ENCODE measurements around the gene CPPED1. TPM values are rescaled to one million over a fixed set of nuclear protein-coding genes. Genes with fewer than 3 reads are reported as not detected.

The CPPED1 gene
- total RNA-seq, 4 donors from 2014 or later: 13.3 to 32.6 (median 16.4) TPM

DNA sequence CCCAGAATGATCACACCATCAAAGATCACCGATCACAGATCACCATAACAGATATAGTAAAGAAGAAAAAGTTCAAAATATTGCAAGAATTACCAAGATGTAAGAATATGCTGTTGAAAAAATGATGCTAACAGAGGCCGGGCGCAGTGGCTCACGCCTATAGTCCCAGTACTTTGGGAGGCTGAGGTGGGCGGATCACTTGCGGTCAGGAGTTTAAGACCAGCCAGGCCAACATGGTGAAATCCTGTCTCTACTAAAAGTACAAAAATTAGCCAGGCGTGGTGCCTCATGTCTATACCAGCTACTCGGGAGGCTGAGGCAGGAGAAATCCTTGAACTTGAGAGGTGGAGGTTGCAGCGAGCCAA is 53.2 kb downstream of the CPPED1 start:
- TF ChIP-seq, protein P1, sequence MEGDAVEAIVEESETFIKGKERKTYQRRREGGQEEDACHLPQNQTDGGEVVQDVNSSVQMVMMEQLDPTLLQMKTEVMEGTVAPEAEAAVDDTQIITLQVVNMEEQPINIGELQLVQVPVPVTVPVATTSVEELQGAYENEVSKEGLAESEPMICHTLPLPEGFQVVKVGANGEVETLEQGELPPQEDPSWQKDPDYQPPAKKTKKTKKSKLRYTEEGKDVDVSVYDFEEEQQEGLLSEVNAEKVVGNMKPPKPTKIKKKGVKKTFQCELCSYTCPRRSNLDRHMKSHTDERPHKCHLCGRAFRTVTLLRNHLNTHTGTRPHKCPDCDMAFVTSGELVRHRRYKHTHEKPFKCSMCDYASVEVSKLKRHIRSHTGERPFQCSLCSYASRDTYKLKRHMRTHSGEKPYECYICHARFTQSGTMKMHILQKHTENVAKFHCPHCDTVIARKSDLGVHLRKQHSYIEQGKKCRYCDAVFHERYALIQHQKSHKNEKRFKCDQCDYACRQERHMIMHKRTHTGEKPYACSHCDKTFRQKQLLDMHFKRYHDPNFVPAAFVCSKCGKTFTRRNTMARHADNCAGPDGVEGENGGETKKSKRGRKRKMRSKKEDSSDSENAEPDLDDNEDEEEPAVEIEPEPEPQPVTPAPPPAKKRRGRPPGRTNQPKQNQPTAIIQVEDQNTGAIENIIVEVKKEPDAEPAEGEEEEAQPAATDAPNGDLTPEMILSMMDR (IDR thresholded peaks at IDR 0.05): no peak
- DNase-seq (ENCODE audit: low spot score) (no peak), ATAC-seq (ENCODE audit: low FRiP score) (no peak)

DNA sequence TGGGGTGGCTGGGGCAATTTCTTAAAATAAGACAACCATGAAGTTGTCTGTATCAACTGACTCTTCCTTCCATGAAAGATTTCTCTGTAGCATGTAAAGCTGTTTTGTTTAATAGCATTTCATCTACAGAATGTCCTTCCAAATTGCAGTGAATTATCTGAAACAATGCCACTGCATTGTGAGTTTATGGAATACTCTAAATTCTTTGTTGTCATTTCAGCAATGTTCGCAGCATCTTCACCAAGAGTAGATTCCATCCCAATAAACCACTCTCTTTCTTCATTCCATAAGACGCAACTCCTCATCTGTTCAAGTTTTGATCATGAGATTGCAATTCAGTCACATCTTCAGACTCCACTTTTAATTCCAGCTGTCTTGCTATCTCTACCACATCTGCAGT is 54.6 kb downstream of the CPPED1 start:
- TF ChIP-seq, protein P1 (IDR thresholded peaks at IDR 0.05): no peak
- ATAC-seq (ENCODE audit: low FRiP score) (no peak), DNase-seq (ENCODE audit: low spot score) (no peak)

DNA sequence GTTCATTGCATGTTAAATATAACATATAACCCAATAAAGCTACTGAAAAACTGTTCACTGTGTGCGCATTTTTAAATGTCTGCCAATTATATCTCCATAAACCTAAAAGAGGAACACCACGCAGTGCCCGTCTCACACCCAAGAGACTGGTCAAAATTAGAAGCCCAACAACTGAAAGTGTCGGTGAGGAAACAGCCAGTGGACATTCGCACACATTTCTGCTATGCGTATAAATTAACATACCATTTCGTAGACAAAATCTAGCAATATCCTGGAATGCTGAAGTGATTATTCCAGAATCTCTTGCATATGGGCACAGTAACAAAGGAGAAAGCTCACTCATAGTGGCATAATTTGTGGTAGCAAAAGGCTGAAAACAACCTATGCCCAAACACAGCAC is 55.9 kb downstream of the CPPED1 start:
- DNase-seq (ENCODE audit: low spot score) (no peak), ATAC-seq (ENCODE audit: low FRiP score) (no peak)

DNA sequence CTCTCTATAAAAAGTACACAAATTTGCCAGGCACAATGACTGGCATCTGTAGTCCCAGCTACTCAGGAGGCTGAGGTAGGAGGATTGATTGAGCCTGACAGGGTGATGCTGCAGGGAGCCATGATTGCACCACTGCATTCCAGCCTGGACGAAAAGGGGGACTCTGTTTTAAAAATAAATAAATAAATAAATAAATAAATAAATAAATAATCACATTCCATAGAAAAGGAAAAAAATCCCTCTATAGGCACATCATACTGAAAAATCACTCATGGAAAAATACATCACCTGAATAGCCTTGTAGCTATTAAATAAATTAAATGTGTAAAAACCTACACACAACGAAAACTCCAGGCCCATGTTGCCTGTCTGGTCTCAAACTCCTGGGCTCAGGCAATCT is 56.4 kb downstream of the CPPED1 start:
- TF ChIP-seq, protein P1 (IDR thresholded peaks at IDR 0.05): no peak
- DNase-seq (ENCODE audit: low spot score) (no peak), ATAC-seq (ENCODE audit: low FRiP score) (no peak)

More for the DNA sequence above, 55.9 kb downstream of the CPPED1 start:
- TF ChIP-seq, protein P1 (IDR thresholded peaks at IDR 0.05): no peak

DNA sequence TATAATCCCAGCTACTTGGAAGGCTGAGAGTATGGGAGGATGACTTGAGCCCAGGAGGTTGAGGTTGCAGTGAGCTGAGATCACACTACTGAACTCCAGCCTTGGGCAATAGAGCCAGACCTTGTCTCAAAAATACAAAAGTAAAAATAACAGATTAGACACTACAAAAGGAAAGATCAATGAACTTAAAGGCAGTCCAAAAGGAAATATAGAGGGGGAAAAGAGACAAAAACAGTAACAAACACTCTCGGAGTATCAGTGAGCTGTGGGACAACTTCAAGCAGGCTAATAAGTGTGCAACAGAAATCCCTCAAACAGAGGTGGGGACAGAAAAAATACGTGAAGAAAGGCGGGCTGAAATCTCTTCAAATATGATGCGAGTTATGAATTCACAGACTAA is 58.8 kb downstream of the CPPED1 start:
- no peak for DNase-seq (ENCODE audit: low spot score)
- no peak for ATAC-seq (ENCODE audit: low FRiP score)
- TF ChIP-seq, protein P1 (IDR thresholded peaks at IDR 0.05): no peak

DNA sequence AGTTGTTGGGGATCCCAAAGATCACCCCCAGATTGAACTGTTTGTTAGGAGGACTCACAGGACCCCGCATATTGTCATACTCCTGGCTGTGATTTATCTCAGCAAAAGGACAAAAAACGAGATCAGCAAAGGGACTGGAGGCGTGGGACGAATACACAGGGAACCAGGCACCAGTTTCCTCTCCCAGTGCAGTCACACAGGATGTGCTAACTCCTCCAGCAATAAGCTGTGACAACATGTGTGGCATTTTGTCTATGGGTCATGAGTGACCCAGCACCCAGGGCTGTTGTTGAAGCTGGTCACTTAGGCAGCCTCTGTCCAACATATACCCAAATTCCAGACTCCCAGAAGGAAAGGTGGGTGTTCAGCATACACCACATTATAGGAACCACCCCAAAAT is 60.9 kb downstream of the CPPED1 start:
- TF ChIP-seq, protein P1 (IDR thresholded peaks at IDR 0.05): no peak
- DNase-seq (ENCODE audit: low spot score) (no peak), ATAC-seq (ENCODE audit: low FRiP score) (no peak)

DNA sequence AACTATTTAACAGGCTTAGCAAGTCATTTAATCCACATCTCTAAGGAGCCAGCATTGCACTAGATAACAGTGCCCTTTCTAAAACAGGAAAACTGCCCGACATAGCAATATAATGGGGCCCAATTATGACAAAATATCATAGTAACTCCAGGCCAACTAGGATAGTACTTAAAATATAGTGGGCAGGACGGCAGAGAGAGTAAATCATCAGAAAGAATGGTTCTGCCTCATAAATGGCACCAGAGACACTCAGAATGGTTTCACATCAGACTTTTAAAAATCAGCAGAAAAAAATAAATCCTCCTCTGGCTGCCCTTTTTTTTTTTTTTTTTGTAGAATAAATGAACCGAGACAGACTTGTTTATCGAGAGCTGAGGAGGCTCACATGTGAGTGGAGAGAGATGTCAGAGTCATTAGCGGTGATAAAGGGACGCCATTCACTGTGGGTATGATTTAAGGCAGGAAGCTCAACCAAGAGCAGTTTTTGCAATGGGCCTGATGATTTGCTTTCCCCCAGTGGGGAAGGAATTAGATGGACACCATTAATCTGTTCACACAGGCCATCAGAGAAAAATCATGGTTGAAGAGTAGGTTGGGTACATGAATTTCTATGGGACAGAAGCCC is 62.6 kb downstream of the CPPED1 start:
- ATAC-seq (ENCODE audit: low FRiP score) (no peak), DNase-seq (ENCODE audit: low spot score) (no peak)
- TF ChIP-seq, protein P1 (IDR thresholded peaks at IDR 0.05): no peak
